OCI-LY1 (cell line): ENCODE data around the gene AGBL3.

ENCODE experiments used
- H2AFZ ChIP-seq: fragments of 200-600 bp; sonication (generic), shearing (Covaris generic); 2 replicates; pipeline ENCODE4 v1.6.0; 2014; ENCODE audit warnings: antibody characterized with exemption, mild to moderate bottlenecking, low read length
- H3F3A ChIP-seq: fragments of 200-600 bp; sonication (generic), shearing (Covaris generic); 2 replicates; pipeline ENCODE4 v1.6.0; 2014; ENCODE audit warnings: mild to moderate bottlenecking, antibody characterized with exemption, low read length, moderate library complexity; ENCODE audit not compliant: insufficient read depth
- H3K27ac ChIP-seq: fragments of 200-600 bp; sonication (generic); 2 replicates; pipeline ENCODE4 v1.5.1; 2014; ENCODE audit warnings: low read length, mixed run types, mild to moderate bottlenecking, low read depth; ENCODE audit not compliant: poor library complexity, severe bottlenecking
- H3K27me3 ChIP-seq: fragments of 200-600 bp; sonication (generic); 2 replicates; pipeline ENCODE4 v1.6.0; 2014; ENCODE audit warnings: antibody characterized with exemption, mild to moderate bottlenecking, low read length, moderate library complexity; ENCODE audit not compliant: insufficient read depth
- H3K36me3 ChIP-seq: fragments of 200-600 bp; sonication (generic); 2 replicates; pipeline ENCODE4 v1.6.1; 2014; ENCODE audit warnings: mild to moderate bottlenecking, antibody characterized with exemption, low read length, moderate library complexity, mixed read lengths; ENCODE audit not compliant: insufficient read depth
- H3K4me1 ChIP-seq: fragments of 200-600 bp; sonication (generic); 2 replicates; pipeline ENCODE4 v1.5.1; 2014; ENCODE audit warnings: mild to moderate bottlenecking, low read length, moderate library complexity; ENCODE audit not compliant: insufficient read depth, severe bottlenecking
- H3K4me2 ChIP-seq: fragments of 200-600 bp; sonication (generic), shearing (Covaris generic); 2 replicates; pipeline ENCODE4 v1.6.1; 2014; ENCODE audit warnings: low read length
- H3K4me3 ChIP-seq: fragments of 200-600 bp; sonication (generic); 2 replicates; pipeline ENCODE4 v1.5.1; 2014; ENCODE audit warnings: low read length, low read depth, mild to moderate bottlenecking, mixed read lengths; ENCODE audit not compliant: poor library complexity, severe bottlenecking
- H3K79me2 ChIP-seq: fragments of 200-600 bp; shearing (Covaris generic); 2 replicates; pipeline ENCODE4 v1.6.1; 2016; ENCODE audit warnings: mixed run types, low read length, mixed read lengths; ENCODE audit not compliant: insufficient read depth
- H3K9ac ChIP-seq: fragments of 200-600 bp; sonication (generic), shearing (Covaris generic); 2 replicates; pipeline ENCODE4 v1.6.1; 2014; ENCODE audit warnings: mild to moderate bottlenecking, low read length, mixed read lengths
- H3K9me2 ChIP-seq: fragments of 200-600 bp; sonication (generic), shearing (Covaris generic); 2 replicates; pipeline ENCODE4 v1.6.1; 2014; ENCODE audit warnings: low read depth, mild to moderate bottlenecking, low read length, mixed read lengths
- H3K9me3 ChIP-seq: fragments of 200-600 bp; shearing (Covaris generic); 2 replicates; pipeline ENCODE4 v1.6.1; 2014; ENCODE audit warnings: low read length, mixed read lengths
- H4K20me1 ChIP-seq: fragments of 200-600 bp; sonication (generic), shearing (Covaris generic); 2 replicates; pipeline ENCODE4 v1.6.0; 2016; ENCODE audit warnings: mild to moderate bottlenecking, low read length; ENCODE audit not compliant: insufficient read depth
- EZH2 ChIP-seq: fragments of 200-600 bp; sonication (generic), shearing (Covaris generic); IDR thresholded peaks from 2 replicates; pipeline ENCODE4 v1.8.0; 2017; ENCODE audit warnings: borderline replicate concordance, mixed run types, mild to moderate bottlenecking, antibody characterized with exemption, low read length, moderate library complexity, mixed read lengths
- TF ChIP-seq, protein P1 (sequence below): fragments of 200-600 bp; sonication (generic), shearing (Covaris generic); IDR thresholded peaks from 2 replicates; pipeline ENCODE4 v1.5.1; 2017; ENCODE audit warnings: mild to moderate bottlenecking, antibody characterized with exemption, low read length, moderate library complexity, mixed read lengths

AGBL3 gene

DNA sequence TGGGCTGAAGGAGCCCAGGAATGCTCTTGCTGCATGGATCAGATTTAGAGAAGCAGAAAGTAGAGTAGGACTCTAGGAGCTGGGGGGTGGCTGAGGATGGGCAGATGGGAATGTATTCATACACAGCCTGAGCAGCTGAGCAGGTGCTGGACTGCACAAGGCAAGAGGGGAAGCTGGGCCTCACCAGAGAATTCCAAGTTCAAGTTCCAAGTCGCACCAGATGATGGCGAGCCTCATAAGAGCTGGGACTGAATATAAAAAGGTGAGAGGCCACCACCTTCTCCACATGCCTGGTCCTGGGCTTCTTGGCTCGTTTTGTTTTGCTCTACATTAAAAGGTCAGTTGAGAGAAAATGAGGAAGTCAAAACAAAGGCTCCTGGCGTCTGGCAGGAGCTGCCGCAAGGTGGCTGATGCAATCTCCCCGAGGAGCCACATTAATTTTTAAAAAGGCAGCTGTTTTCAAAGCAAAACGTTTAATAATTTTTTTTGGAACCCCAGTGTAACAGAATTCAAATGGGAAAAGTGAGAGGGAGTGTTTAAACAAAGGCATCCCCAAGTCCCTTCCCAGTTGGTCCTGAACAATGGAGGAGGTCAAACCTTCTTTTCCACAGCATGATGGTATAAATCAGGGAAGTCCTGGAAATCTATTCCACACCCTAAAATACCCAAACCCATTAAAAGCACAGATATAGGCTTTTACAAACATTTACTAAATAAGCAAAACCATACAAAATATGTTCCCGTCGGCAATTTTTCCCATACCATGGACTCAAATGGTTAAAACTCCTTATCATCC, 174.7 kb downstream of the AGBL3 start:
- peak overlapping the region; percentile 15 for H3K4me3 ChIP-seq
- H3K9ac ChIP-seq, result peak overlapping the region; percentile 48
- H3K27me3 ChIP-seq, result no peaks in the 10 kb centered on the region

DNA sequence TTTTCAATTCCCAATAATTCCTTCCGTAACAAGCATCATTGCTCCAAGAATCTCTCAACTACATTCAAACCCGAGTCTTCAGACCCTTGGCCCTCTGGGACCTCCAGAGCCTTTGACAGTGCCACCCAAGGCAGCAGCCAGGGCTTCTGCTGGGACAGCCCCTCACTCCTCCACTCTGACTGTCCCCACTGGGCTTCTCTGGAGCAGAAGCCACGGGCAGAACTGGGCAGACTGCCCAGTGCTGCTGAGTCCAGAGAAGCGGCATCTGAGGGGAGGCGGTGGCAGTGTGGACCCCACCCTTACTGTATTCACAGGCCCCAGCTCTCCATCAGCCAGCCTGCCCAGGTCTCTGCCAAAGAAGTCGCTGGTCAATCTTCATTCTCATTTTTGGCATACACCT, 175.4 kb downstream of the AGBL3 start:
- H3K79me2 ChIP-seq, result no peaks in the 10 kb centered on the region
- H3K9me3 ChIP-seq, result peaks cover 13% of the 10 kb centered on the region; the same call in 1 of the 2 replicates
- TF ChIP-seq, protein P1, sequence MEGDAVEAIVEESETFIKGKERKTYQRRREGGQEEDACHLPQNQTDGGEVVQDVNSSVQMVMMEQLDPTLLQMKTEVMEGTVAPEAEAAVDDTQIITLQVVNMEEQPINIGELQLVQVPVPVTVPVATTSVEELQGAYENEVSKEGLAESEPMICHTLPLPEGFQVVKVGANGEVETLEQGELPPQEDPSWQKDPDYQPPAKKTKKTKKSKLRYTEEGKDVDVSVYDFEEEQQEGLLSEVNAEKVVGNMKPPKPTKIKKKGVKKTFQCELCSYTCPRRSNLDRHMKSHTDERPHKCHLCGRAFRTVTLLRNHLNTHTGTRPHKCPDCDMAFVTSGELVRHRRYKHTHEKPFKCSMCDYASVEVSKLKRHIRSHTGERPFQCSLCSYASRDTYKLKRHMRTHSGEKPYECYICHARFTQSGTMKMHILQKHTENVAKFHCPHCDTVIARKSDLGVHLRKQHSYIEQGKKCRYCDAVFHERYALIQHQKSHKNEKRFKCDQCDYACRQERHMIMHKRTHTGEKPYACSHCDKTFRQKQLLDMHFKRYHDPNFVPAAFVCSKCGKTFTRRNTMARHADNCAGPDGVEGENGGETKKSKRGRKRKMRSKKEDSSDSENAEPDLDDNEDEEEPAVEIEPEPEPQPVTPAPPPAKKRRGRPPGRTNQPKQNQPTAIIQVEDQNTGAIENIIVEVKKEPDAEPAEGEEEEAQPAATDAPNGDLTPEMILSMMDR, result no peak
- no peak for TF ChIP-seq EZH2
- no peaks in the 10 kb centered on the region for H3K27me3 ChIP-seq
- H3K27ac ChIP-seq, result peak overlapping the region; percentile 80
- H3K9ac ChIP-seq, result no peak overlapping the region; the same call in 1 of the 2 replicates
- no peak overlapping the region for H2AFZ ChIP-seq
- H4K20me1 ChIP-seq, result no peaks in the 10 kb centered on the region
- H3F3A ChIP-seq, result no peaks in the 10 kb centered on the region
- no peak overlapping the region for H3K4me3 ChIP-seq
- H3K4me2 ChIP-seq, result no peak overlapping the region
- no peaks in the 10 kb centered on the region for H3K9me2 ChIP-seq
- H3K4me1 ChIP-seq, result peaks cover 24% of the 10 kb centered on the region
- peaks cover 76% of the 10 kb centered on the region for H3K36me3 ChIP-seq

More for the DNA sequence above, 174.7 kb downstream of the AGBL3 start:
- no peaks in the 10 kb centered on the region for H3F3A ChIP-seq
- peak overlapping the region; percentile 80 for H3K27ac ChIP-seq
- no peak overlapping the region; the same call in 1 of the 2 replicates for H2AFZ ChIP-seq
- peak overlapping the region; percentile 57 for H3K4me2 ChIP-seq
- H3K9me2 ChIP-seq, result no peaks in the 10 kb centered on the region
- H3K79me2 ChIP-seq, result no peaks in the 10 kb centered on the region
- peaks cover 24% of the 10 kb centered on the region for H3K4me1 ChIP-seq
- no peaks in the 10 kb centered on the region for H4K20me1 ChIP-seq
- TF ChIP-seq EZH2, result no peak
- TF ChIP-seq, protein P1, result peak; percentile 34; the same call in 1 of the 2 replicates
- peaks cover 19% of the 10 kb centered on the region for H3K9me3 ChIP-seq
- H3K36me3 ChIP-seq, result peaks cover 70% of the 10 kb centered on the region

DNA sequence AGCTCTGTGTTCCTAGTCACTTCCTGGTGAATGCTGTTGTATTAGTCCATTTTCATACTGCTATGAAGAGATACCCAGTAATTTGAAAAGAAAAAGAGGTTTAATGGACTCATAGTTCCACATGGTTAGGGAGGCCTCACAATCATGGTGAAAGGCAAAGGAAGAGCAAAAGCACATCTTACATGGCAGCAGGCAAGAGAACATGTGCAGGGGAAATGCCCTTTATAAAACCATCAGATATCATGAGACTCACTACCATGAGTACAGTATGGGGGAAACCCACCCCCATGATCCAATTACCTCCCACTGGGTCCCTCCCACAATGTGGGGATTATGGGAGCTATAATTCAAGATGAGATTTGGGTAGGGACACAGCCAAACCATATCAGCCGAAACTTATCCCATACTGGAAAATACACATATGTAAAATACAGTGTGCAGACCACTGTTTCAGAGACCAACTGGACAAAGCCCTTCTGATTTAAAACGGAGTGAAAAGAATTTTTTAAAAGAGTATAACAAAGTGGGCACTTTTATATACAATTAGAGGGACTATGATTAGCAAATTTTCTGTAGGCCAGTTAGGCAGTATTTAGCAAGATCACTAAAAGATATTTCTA, 176.2 kb downstream of the AGBL3 start:
- Histone ChIP-seq H3K27me3 (no peaks in the 10 kb centered on the region), H4K20me1 (no peaks in the 10 kb centered on the region), H3F3A (no peaks in the 10 kb centered on the region), H2AFZ (no peak overlapping the region), H3K9ac (no peak overlapping the region), H3K9me2 (no peaks in the 10 kb centered on the region), H3K4me3 (no peak overlapping the region), H3K36me3 (peaks cover 80% of the 10 kb centered on the region), H3K79me2 (no peaks in the 10 kb centered on the region), H3K4me1 (peaks cover 24% of the 10 kb centered on the region), H3K9me3 (peaks cover 8% of the 10 kb centered on the region; the same call in 1 of the 2 replicates), H3K27ac (peak overlapping the region; percentile 80), H3K4me2 (no peak overlapping the region)
- TF ChIP-seq, protein P1, result no peak
- TF ChIP-seq EZH2, result no peak
